ENCODE measurements around the gene SFT2D3. TPM values are rescaled to one million over a fixed set of nuclear protein-coding genes. Genes with fewer than 3 reads are reported as not detected.

SFT2D3 gene
- polyA plus RNA-seq, 1 experiment: 3.5 TPM

- no peaks in the 10 kb centered on the region for H3K27me3 ChIP-seq (ENCODE audit: control insufficient read depth, insufficient read depth, low read length)
- H3K4me3 ChIP-seq (ENCODE audit: low read depth, low read length): no peak overlapping the region
- TF ChIP-seq CTCF (IDR thresholded peaks at IDR 0.05; ENCODE audit: insufficient read depth, low read depth, low read length): no peak
- CTCF ChIA-PET: interaction anchor here (1.4 to 2.4 kb wide), 2 partner anchors 11 to 15 kb away, joined by 3 to 13 read pairs; no protein-coding TSS in a partner anchor
- peaks cover 2% of the 10 kb centered on the region; the same call in 1 of the 2 replicates for H3K36me3 ChIP-seq (ENCODE audit: control insufficient read depth, insufficient read depth, low read length)
- DNase-seq (ENCODE audit: low read depth): no peak
- POLR2A ChIA-PET: interaction anchor here (1.0 kb wide), 1 partner anchor 10 kb away, joined by 4 read pairs; the partner anchor contains the start of gene LIMS2
Measured at GRCh38 chr2:127664895-127665225, 36.4 kb upstream of the SFT2D3 start.

GRCh38 chr2:127665267-127665893, 35.9 kb upstream of the SFT2D3 start:
- DNase-seq (ENCODE audit: low read depth): no peak
- no peak for TF ChIP-seq CTCF (IDR thresholded peaks at IDR 0.05; ENCODE audit: insufficient read depth, low read depth, low read length)
- no peak overlapping the region for H3K4me3 ChIP-seq (ENCODE audit: low read depth, low read length)
- CTCF ChIA-PET: interaction anchor here (1.4 to 2.4 kb wide), 2 partner anchors 11 to 15 kb away, joined by 3 to 13 read pairs; no protein-coding TSS in a partner anchor
- POLR2A ChIA-PET: no interaction called here
- H3K36me3 ChIP-seq (ENCODE audit: control insufficient read depth, insufficient read depth, low read length): peaks cover 2% of the 10 kb centered on the region; the same call in 1 of the 2 replicates
- H3K27me3 ChIP-seq (ENCODE audit: control insufficient read depth, insufficient read depth, low read length): no peaks in the 10 kb centered on the region

- no peak for TF ChIP-seq CTCF (IDR thresholded peaks at IDR 0.05; ENCODE audit: insufficient read depth, low read depth, low read length)
- H3K4me3 ChIP-seq (ENCODE audit: low read depth, low read length): no peak overlapping the region
- no peaks in the 10 kb centered on the region for H3K27me3 ChIP-seq (ENCODE audit: control insufficient read depth, insufficient read depth, low read length)
- POLR2A ChIA-PET: no interaction called here
- no peak for DNase-seq (ENCODE audit: low read depth)
- peaks cover 4% of the 10 kb centered on the region for H3K36me3 ChIP-seq (ENCODE audit: control insufficient read depth, insufficient read depth, low read length)
- CTCF ChIA-PET: interaction anchor here (1.3 kb wide), 1 partner anchor 78 kb away, joined by 3 read pairs; no protein-coding TSS in a partner anchor
Measured at GRCh38 chr2:127669056-127669455, 32.2 kb upstream of the SFT2D3 start.

GRCh38 chr2:127670055-127670956, 31.0 kb upstream of the SFT2D3 start:
- DNase-seq (ENCODE audit: low read depth): peak; percentile 82
- no peak for TF ChIP-seq CTCF (IDR thresholded peaks at IDR 0.05; ENCODE audit: insufficient read depth, low read depth, low read length)
- ChIA-PET POLR2A (no interaction called here), CTCF (interaction anchor here (0.7 to 1.3 kb wide), 3 partner anchors 79 to 532 kb away, joined by 3 to 4 read pairs (median 3); no protein-coding TSS in a partner anchor)
- Histone ChIP-seq H3K36me3 (ENCODE audit: control insufficient read depth, insufficient read depth, low read length) (peaks cover 4% of the 10 kb centered on the region), H3K4me3 (ENCODE audit: low read depth, low read length) (no peak overlapping the region), H3K27me3 (ENCODE audit: control insufficient read depth, insufficient read depth, low read length) (no peaks in the 10 kb centered on the region)

- DNase-seq (ENCODE audit: low read depth): no peak
- CTCF ChIA-PET: interaction anchor here (0.7 to 1.2 kb wide), 2 partner anchors 79 to 533 kb away, joined by 3 to 4 read pairs; no protein-coding TSS in a partner anchor
- Histone ChIP-seq H3K36me3 (ENCODE audit: control insufficient read depth, insufficient read depth, low read length) (peaks cover 4% of the 10 kb centered on the region), H3K4me3 (ENCODE audit: low read depth, low read length) (no peak overlapping the region), H3K27me3 (ENCODE audit: control insufficient read depth, insufficient read depth, low read length) (no peaks in the 10 kb centered on the region)
- POLR2A ChIA-PET: no interaction called here
- no peak for TF ChIP-seq CTCF (IDR thresholded peaks at IDR 0.05; ENCODE audit: insufficient read depth, low read depth, low read length)
Measured at GRCh38 chr2:127670957-127671290, 30.4 kb upstream of the SFT2D3 start.

Measured in BJ (cell line).